ENCODE measurements around the gene TNFRSF11A.
A peak's percentile ranks its signal among the peaks of the same experiment; 100 is the strongest.

Gene TNFRSF11A

DNA sequence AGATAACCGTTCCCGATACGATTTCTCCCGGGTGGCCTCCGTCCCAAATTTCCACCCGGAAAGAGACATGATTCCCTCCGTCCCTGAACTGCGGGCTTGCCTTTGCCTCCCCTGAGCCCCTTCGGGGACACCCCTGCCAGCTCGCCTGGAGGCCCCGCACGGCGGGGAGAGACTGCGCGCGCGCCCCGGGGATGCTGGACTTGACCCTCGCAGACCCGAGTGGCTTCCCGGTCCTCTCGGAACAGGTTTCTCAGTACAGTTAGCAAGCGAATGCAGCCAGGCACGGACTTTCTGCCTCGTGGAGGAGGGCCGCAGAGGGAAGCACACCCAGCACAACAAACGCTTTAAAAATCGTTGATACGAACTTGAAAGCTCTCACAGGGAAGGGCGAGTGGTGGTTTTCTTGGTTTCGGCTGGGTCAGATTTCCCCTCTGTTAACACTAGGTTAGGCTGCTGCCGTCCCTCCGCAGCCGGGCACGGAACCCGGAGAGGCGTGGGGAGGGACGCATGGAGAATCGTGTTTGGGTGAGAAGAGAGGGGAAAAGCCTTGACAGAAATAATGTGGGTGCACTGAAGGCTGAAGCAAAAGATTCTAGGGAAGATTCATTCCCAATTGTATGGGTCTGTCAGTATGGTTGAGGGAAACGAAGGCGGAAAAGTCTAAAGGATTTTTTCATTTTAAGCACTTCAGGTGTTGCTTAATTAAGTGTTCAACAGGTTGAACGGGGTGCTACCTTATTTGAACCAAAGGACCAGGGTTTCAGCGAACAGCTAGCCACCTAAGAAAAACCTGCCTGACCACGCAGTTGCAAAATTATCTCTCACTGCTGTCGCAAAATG lies 916 bp downstream of the TNFRSF11A start:
- DNase-seq: no peak

DNA sequence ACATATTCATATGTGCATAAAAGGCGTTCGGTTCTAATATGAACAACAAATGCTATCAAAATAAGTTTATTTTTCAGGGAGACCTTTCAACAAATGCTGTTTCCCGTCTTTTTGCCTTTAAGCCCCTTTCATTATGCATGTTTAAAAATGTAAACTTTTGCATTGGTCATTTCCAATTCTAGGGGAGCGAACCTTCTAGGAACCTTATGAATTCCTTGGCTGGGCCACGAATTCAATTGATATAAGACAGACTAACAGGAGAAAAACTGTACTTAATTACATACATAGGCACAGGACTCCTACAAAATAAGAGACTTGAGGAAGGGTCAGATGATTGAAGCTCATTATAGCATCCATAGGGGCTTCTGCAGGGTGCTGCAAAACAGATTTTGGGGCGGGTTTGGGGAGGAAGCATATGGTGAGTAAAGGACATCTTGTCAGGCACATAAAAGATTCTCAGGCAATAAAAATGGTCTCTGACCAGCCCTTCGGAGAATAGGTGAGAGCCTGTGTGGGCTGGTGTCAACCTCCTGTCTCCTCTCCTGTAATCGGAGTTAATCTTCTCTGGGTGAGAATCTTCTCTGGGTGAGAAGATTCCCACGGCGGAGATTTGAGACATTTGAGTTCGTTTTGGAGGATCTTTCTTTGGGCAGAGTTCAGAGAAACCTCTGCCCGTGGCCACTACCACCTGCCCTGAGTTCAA lies 1.7 kb downstream of the TNFRSF11A start:
- no peak for DNase-seq

DNA sequence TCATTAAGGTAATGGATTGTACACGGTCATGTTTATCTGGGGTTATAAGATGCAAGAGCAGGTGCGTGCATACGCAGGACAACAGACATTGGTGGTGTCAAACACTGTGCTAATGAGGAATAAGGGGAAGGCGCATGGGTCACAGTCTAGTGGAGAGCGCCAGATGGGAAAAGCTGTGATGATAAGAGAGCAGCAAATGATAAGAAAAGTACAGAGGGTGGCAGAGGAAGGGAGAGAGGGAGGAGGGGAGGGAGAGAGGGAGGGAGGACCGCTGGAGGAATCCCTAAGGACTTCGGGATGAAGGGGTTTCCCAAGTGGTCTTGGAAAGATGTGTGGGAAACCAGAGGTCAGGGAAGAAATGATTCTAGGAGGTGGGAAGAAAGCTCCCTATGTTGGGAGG lies 2.9 kb downstream of the TNFRSF11A start:
- DNase-seq: no peak

DNA sequence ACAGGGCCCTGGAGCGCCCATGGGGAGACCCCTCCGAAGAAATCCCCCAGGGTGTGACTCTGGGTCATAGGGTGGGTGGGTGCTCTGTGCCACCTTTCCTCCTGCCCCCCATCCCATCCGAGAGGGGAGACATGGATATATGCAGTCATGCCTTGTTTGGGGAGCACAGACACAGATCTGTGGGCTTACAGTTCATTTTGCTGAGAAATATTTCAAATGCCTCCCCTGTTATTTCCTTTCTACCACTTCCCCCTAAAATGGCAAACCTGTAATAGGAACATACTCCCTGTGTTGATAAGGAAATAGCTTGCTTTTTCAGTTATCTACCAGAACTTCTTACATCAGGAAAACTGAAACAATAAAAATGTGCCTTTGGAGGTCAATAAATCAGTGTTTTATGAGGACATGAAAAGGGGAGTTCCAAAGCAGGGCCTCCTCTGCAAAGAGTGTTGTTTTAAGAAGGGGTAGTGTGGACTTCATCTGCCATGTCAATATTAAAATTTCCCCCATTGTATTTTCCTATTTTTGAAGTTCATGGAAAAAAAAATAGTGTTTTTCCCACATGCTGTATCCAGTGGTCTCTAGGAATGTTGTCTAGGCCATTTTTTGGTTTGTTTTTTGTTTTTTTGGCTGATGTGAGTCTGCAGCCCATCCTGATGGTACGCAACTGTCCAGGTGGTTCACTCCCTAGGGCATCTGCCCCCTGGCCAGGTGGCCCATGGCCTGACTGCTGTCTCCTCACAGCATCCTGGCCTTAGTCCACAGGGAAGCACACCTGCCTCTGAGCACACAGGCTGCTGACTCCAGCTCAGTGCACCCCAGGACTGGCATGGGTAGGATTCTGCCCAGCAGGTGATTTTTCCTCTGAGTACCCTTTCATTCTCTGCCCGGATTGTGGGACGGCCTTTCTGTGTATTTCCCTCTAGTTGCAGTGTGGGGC lies 3.7 kb downstream of the TNFRSF11A start:
- no peak for DNase-seq

DNA sequence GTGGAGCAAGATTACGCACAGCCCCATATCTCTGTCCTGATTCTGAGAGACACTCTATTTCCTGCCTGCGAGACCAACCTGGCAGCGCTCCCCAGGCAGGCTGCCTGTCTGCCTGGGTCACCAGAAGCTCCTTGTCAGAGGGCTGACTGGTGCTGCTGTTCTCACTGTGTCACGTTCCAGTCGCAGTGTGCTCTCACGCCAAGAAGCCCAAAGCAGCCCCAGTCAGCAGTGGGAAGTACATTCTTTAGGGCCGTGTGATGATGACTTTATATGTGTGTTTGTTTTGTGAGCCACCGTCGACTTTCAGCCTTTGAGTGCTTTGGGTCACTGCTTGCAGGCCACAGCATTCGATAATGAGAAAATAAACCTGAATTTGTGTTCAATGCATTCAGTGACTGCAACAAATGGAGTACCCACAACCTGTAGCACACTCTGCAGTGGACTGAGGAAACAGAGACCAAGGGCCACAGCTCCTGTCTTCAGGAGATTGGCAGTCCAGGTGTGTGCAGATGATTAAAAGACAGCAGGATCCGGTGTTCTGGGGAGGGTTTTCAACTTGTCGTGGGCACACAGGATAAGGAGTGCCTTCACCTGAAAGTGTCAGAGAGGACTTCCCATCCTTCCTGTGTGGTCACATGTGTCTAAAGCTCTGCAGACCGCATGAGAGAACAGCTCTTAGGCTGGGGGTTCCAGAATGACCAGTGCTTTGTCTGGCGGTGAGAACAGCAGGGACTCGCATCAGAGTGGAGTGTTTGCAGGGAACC lies 4.8 kb downstream of the TNFRSF11A start:
- no peak for DNase-seq

GRCh38 chr18:62330650-62331049 lies 5.5 kb downstream of the TNFRSF11A start:
- no peak for DNase-seq

- peak; percentile 82 for DNase-seq
Observed at GRCh38 chr18:62331581-62332356, 6.7 kb downstream of the TNFRSF11A start.

DNA sequence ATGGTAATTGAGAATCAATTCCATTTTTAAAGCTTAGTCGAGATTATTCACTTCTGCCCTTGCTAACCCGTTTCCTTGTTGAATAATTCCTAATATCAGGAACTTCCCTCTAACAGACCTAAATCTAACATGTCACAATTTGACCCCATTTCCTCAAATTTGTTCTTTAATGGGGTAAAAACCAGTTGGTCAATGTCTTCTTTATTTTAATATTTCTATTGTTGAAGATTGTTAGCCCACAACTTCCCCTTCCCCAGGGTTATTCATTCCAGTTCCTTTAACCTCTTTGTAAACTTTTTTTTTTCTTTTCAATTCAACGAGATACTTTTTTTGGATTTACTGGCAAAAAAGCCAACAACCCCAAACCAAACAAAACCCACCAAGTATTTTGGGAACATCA lies 7.3 kb downstream of the TNFRSF11A start:
- DNase-seq: peak; percentile 63

DNA sequence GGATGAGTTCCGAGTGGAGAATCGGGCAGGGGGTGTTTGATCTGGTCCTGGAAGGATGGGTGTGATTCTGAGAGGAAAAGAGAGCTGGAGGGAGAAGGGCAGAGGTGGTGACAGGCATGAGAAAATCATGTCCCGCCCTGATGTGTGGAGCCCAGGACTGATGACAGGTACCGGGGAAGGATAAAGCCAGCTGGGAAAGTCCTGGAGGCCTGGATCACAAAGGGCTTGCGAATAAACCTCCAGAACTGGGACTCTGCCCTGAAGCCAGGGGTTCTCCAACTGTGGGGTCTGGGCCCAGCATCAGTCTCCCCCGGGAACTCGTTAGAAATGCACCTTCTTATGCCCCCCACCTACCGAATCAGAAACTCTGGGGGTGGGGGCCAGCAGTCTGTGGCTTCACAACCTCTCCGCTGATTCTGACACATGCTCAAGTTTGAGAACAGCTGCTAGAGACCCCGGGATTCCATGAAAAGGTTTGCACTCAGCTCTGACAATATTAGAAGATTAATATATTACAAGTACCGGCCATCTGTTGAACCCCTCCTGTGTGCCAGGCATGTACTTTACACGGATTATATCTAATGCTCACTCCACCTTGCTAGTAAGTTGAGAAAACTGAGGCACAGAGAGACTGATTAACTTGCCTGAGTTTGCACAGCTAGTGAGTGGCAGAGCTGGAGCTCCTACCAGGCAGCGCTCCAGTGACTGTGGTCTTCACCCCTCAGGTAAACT lies 8.0 kb downstream of the TNFRSF11A start:
- no peak for DNase-seq

DNA sequence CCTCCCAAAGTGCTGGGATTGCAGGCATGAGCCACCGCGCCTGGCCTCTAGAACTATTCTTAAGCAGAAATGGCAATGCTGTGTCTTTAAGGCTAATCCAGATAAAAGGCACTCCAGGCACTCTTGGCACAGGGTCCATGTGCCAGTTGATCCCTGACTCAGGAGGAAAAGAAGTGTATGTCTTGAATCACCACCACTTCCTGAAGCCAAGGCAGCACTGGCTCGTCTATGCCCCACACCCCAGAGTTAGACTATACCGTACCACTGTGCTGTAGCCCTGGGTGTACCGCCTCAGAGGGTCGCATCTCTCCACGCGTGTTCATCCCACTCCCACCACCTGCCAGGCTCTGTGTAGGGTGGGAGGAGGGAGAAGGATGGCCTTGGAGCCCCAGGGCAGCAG lies 9.0 kb downstream of the TNFRSF11A start:
- no peak for DNase-seq

DNA sequence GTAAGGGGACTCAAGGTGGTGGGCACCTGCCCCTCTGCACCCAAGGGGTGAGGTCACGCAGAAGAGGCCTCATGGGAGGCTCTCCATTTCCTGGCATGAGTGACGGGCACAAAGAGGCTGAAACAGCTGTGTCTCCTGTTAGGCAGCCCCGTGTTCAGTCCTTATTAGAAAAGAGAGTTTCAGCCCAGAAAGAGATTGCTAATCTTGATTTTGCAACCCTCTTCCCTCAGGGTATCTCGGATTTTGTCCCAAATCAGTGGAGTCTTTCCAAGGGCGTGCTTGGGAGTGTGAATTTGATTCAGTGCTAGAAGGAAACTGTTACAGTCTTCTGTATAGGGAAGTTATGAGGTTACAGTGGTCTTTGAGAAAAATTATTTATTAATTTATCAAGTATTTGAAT lies 10.4 kb downstream of the TNFRSF11A start:
- no peak for DNase-seq

DNA sequence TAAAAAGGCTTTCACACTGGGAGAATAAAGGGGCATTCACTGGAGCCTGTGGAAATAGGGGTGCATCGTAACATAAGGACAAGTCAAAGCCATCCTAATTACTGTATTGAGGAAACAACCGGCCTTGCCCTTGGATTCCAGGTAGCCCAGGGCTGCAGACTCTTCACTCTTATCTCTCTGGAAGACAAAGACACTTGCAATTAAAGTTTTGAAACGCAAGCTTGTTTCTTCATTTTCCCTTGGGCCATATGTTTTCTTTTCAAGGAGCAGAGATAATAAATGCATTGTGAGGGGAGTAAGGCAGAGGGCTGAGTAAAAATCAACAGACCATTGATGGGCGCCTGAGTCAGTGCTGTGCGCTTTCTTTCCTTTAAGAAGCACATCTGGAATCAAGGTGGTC lies 11.5 kb downstream of the TNFRSF11A start:
- DNase-seq: no peak

DNA sequence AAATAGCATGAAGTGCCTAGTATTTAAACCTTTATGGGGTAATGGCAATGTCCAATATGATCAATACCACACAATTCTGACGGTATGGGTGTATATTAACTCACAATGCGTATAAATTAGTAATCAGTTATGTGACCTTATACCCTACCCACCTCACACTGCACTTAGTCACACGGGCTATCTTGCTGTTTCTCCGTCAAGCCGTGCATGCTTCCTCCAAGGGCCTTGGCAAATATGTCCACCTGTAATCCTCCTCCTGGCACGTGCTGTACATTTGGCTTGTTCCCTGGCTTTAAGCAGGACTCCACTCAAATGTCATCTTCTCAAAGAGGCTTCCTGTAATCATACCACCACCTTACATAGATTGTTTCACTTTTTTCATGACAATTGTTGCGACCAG lies 12.2 kb downstream of the TNFRSF11A start:
- DNase-seq: no peak

DNA sequence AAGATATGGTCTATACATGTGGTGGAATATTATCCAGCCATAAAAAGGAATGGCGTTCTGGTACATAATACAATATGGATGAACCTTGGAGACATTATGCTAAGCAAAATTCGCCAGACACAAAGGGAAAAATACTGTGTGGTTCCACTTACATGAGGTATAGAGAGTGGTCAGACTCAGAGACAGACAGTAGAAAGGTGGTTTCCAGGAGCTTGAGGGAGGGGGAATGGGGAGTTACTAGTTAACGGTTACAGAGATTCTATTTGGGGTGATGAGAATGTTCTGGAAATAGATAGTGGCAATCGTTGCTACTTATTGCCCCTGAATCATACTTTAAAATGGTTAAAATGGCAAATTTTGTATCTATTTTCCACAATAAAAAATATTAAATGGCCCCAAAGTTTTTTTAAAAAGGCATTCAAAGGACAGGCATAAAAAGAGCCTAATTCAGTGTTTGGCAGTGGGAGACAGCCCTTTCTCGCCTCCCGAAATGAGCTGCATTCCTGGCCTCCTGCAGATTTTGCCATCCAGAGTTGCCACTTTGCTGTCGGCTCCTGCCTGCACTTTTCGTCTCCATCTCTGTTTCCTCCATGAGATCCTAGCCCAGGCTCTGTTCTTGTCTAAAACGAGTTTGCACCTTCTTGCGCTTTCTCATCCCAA lies 13.5 kb downstream of the TNFRSF11A start:
- no peak for DNase-seq

- DNase-seq: peak; percentile 17
Observed at GRCh38 chr18:62339106-62339988, 14.2 kb downstream of the TNFRSF11A start.

- no peak for DNase-seq
Observed at GRCh38 chr18:62340996-62341395, 15.9 kb downstream of the TNFRSF11A start.

- no peak for DNase-seq
Observed at GRCh38 chr18:62341473-62341872, 16.4 kb downstream of the TNFRSF11A start.

GRCh38 chr18:62342884-62343283 lies 17.8 kb downstream of the TNFRSF11A start:
- no peak for DNase-seq

- no peak for DNase-seq
Observed at GRCh38 chr18:62343316-62343715, 18.2 kb downstream of the TNFRSF11A start.
